ENCODE data around the gene PRSS53.

DNA sequence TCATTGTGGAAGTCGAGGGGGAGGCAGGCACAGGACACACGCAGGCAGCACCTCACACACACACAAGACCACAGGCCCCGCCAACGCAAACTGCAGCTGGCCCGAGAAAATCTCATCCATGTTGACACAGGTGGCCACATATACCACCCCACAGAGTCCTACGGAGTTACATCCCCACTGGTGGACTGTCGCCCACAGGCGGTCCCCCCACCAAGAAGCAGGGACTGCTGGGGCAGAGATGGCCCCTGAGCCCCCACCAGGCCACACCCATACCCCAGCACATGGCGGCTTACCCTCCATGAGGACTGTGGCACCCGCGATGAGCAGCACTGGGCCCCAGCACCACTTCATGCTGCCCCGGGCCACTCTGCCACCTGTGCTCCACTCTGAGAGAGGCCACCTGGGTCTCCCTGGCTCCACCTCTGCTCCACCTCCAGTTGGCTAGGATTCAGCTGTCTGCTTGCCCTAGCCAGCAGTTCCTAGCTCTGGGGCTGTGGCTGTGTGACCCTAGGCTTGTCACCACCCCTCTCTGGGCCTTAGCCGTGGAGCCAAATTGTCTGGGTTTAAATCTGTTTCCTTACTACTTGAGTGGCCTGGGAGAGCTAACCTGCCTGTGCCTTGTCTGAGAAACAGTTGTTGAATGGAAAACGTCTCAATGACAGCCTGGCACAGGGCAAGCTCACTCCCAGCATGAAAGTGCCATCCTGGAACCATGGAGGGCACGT lies at the start of gene PRSS53:
- TF ChIP-seq, protein P1, sequence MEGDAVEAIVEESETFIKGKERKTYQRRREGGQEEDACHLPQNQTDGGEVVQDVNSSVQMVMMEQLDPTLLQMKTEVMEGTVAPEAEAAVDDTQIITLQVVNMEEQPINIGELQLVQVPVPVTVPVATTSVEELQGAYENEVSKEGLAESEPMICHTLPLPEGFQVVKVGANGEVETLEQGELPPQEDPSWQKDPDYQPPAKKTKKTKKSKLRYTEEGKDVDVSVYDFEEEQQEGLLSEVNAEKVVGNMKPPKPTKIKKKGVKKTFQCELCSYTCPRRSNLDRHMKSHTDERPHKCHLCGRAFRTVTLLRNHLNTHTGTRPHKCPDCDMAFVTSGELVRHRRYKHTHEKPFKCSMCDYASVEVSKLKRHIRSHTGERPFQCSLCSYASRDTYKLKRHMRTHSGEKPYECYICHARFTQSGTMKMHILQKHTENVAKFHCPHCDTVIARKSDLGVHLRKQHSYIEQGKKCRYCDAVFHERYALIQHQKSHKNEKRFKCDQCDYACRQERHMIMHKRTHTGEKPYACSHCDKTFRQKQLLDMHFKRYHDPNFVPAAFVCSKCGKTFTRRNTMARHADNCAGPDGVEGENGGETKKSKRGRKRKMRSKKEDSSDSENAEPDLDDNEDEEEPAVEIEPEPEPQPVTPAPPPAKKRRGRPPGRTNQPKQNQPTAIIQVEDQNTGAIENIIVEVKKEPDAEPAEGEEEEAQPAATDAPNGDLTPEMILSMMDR (IDR thresholded peaks at IDR 0.05), result no peak
- TF ChIP-seq POLR2A (IDR thresholded peaks at IDR 0.05) (no peak), POLR2AphosphoS5 (IDR thresholded peaks at IDR 0.05) (no peak), EP300 (IDR thresholded peaks at IDR 0.05) (no peak)

All from upper lobe of left lung (tissue), 4 donors.